Peyer's patch (tissue), 4 donors: Measurements from ENCODE around the gene KCNB1. TPM values are rescaled to one million over a fixed set of nuclear protein-coding genes. Genes with fewer than 3 reads are reported as not detected.

Source experiments
- DNase-seq, 3 donors: peaks; one replicate each; pipeline ENCODE4 v3.0.0-alpha.2; 2017 to 2019
- H3K27ac ChIP-seq, 4 donors: fragments of 200-600 bp; sonication (generic); one replicate each; pipeline ENCODE4 v1.5.1; 2016 to 2019
- H3K27me3 ChIP-seq, 2 donors: fragments of 200-600 bp; sonication (generic); one replicate each; pipeline ENCODE4 v1.5.1; 2019
- H3K36me3 ChIP-seq, 3 donors: fragments of 200-600 bp; sonication (generic); one replicate each; pipeline ENCODE4 v1.5.1; 2016 to 2019
- H3K4me1 ChIP-seq, 4 donors: fragments of 200-600 bp; sonication (generic); one replicate each; pipeline ENCODE4 v1.5.1; 2016 to 2019
- H3K4me3 ChIP-seq, 4 donors: fragments of 200-600 bp; sonication (generic); 1 replicate in 3 of 4; 2 replicates in 1 of 4; pipeline ENCODE4 v1.5.1; 2016 to 2019; ENCODE audit warnings: mild to moderate bottlenecking in 1 of 4
- H3K9me3 ChIP-seq, 4 donors: fragments of 200-600 bp; sonication (generic); one replicate each; pipeline ENCODE4 v1.5.1; 2016 to 2019; ENCODE audit warnings: mild to moderate bottlenecking in 1 of 4
- CTCF ChIP-seq, 6 experiments: fragments of 450-650 bp in 4 of 6; fragments of 200-600 bp in 2 of 6; sonication (generic) in 1 of 6; IDR thresholded peaks; one replicate each; pipeline ENCODE4 v1.5.1; 2017 to 2019; ENCODE audit warnings: antibody characterized with exemption in 6 of 6, mild to moderate bottlenecking in 3 of 6, moderate library complexity in 1 of 6
- POLR2A ChIP-seq, 2 donors: fragments of 450-650 bp; IDR thresholded peaks; one replicate each; pipeline ENCODE4 v1.5.1; 2017; ENCODE audit warnings: antibody characterized with exemption in 2 of 2, mild to moderate bottlenecking in 2 of 2, moderate library complexity in 2 of 2
- total RNA-seq, 4 donors: library from RNA; depleted of rRNA; stranded (reverse); fragments of >200 nt; gene quantifications; one replicate each; pipeline ENCODE4 v1.1.0, GENCODE V29; 2016

KCNB1 gene
- total RNA-seq, 4 donors from 2014 or later = 0.35 to 0.85 (median 0.61) TPM

GRCh38 chr20:49361862-49362660 lies 120.4 kb downstream of the KCNB1 start:
- no peak for DNase-seq
- Histone ChIP-seq H3K27me3 (no peaks in the 10 kb centered on the region), H3K27ac (peak overlapping the region in 1 of 4 donors; percentile 39), H3K4me3 (no peak overlapping the region), H3K4me1 (no peaks in the 10 kb centered on the region), H3K9me3 (no peaks in the 10 kb centered on the region), H3K36me3 (no peaks in the 10 kb centered on the region)
- TF ChIP-seq POLR2A (IDR thresholded peaks at IDR 0.05) (no peak), CTCF (IDR thresholded peaks at IDR 0.05) (no peak)

GRCh38 chr20:49360242-49360968 lies 122.1 kb downstream of the KCNB1 start:
- Histone ChIP-seq H3K27ac (no peak overlapping the region), H3K9me3 (no peaks in the 10 kb centered on the region), H3K4me3 (no peak overlapping the region), H3K36me3 (no peaks in the 10 kb centered on the region), H3K4me1 (no peaks in the 10 kb centered on the region), H3K27me3 (no peaks in the 10 kb centered on the region)
- TF ChIP-seq CTCF (IDR thresholded peaks at IDR 0.05) = no peak
- no peak for TF ChIP-seq POLR2A (IDR thresholded peaks at IDR 0.05)
- DNase-seq = no peak

GRCh38 chr20:49356676-49357075 lies 125.8 kb downstream of the KCNB1 start:
- H3K27ac ChIP-seq = no peak overlapping the region
- no peaks in the 10 kb centered on the region for H3K9me3 ChIP-seq
- H3K4me3 ChIP-seq = no peak overlapping the region
- no peak for DNase-seq
- no peaks in the 10 kb centered on the region for H3K36me3 ChIP-seq
- no peak for TF ChIP-seq POLR2A (IDR thresholded peaks at IDR 0.05)
- TF ChIP-seq CTCF (IDR thresholded peaks at IDR 0.05) = no peak
- H3K4me1 ChIP-seq = no peaks in the 10 kb centered on the region
- no peaks in the 10 kb centered on the region for H3K27me3 ChIP-seq

- TF ChIP-seq CTCF (IDR thresholded peaks at IDR 0.05) (no peak), POLR2A (IDR thresholded peaks at IDR 0.05) (no peak)
- Histone ChIP-seq H3K4me3 (no peak overlapping the region), H3K9me3 (no peaks in the 10 kb centered on the region), H3K36me3 (no peaks in the 10 kb centered on the region), H3K27ac (no peak overlapping the region), H3K27me3 (no peaks in the 10 kb centered on the region), H3K4me1 (no peaks in the 10 kb centered on the region)
- DNase-seq = no peak
These were observed 127.8 kb downstream of the KCNB1 start for GRCh38 chr20:49354673-49355072.

GRCh38 chr20:49353348-49353747 lies 129.1 kb downstream of the KCNB1 start:
- Histone ChIP-seq H3K27ac (no peak overlapping the region), H3K4me3 (no peak overlapping the region)
- TF ChIP-seq POLR2A (IDR thresholded peaks at IDR 0.05) = no peak
- TF ChIP-seq CTCF (IDR thresholded peaks at IDR 0.05) = no peak

More at GRCh38 chr20:49353348-49353747, 129.1 kb downstream of the KCNB1 start:
- H3K27me3 ChIP-seq = no peaks in the 10 kb centered on the region
- H3K4me1 ChIP-seq = no peaks in the 10 kb centered on the region
- H3K9me3 ChIP-seq = no peaks in the 10 kb centered on the region
- H3K36me3 ChIP-seq = no peaks in the 10 kb centered on the region
- DNase-seq = no peak
